Measurements from ENCODE around the gene SOS2.
A peak's percentile ranks its signal among the peaks of the same experiment; 100 is the strongest.
"Not testable (repeated sequence)": the region's sequence is repeated elsewhere in the genome, so short reads cannot be mapped to it uniquely, and the experiment has no call there.

The SOS2 gene

GRCh38 chr14:50171895-50172294 is 59.5 kb downstream of the SOS2 start:
- H4K5ac ChIP-seq (ENCODE audit: low read length): no peak overlapping the region
- no peaks in the 10 kb centered on the region for H3K36me3 ChIP-seq (ENCODE audit: control insufficient read depth, insufficient read depth, low read length)
- H3K4me3 ChIP-seq (ENCODE audit: low read length): no peak overlapping the region
- no peak overlapping the region for H2BK5ac ChIP-seq (ENCODE audit: low read length)
- H3K18ac ChIP-seq (ENCODE audit: low read length): no peak overlapping the region
- H3K27me3 ChIP-seq (ENCODE audit: insufficient read depth, low read length, poor library complexity): no peaks in the 10 kb centered on the region
- no peak overlapping the region for H3K4ac ChIP-seq (ENCODE audit: low read depth, low read length)
- no peak overlapping the region for H3K23ac ChIP-seq (ENCODE audit: low read length)
- no peaks in the 10 kb centered on the region for H3K4me1 ChIP-seq (ENCODE audit: control insufficient read depth, low read depth, low read length)
- no peaks in the 10 kb centered on the region for H3K79me1 ChIP-seq (ENCODE audit: low read length)
- no peak overlapping the region for H3K9ac ChIP-seq (ENCODE audit: low read length)
- no peak for DNase-seq
- H3K79me2 ChIP-seq (ENCODE audit: control insufficient read depth, insufficient read depth, low read length): no peaks in the 10 kb centered on the region
- H2AK5ac ChIP-seq (ENCODE audit: low read length): no peak overlapping the region
- no peak overlapping the region for H3K4me2 ChIP-seq (ENCODE audit: low read length)
- H4K8ac ChIP-seq (ENCODE audit: low read depth, low read length): no peak overlapping the region
- H2BK15ac ChIP-seq (replicated peaks; ENCODE audit: low read depth): no peak overlapping the region
- no peak overlapping the region for H3K27ac ChIP-seq (ENCODE audit: low read depth, low read length)
- H2BK120ac ChIP-seq (ENCODE audit: low read depth, low read length): no peak overlapping the region
- H3K56ac ChIP-seq (ENCODE audit: low read length): no peak overlapping the region

GRCh38 chr14:50167381-50167780 is 64.0 kb downstream of the SOS2 start:
- H2BK5ac ChIP-seq (ENCODE audit: low read length); H3K27me3 ChIP-seq (ENCODE audit: insufficient read depth, low read length, poor library complexity); H3K18ac ChIP-seq (ENCODE audit: low read length); H3K79me1 ChIP-seq (ENCODE audit: low read length); H3K4me1 ChIP-seq (ENCODE audit: control insufficient read depth, low read depth, low read length); H3K36me3 ChIP-seq (ENCODE audit: control insufficient read depth, insufficient read depth, low read length); H3K4ac ChIP-seq (ENCODE audit: low read depth, low read length); H3K9ac ChIP-seq (ENCODE audit: low read length); H4K8ac ChIP-seq (ENCODE audit: low read depth, low read length); H3K23ac ChIP-seq (ENCODE audit: low read length); H3K79me2 ChIP-seq (ENCODE audit: control insufficient read depth, insufficient read depth, low read length); H2BK15ac ChIP-seq (replicated peaks; ENCODE audit: low read depth); H3K27ac ChIP-seq (ENCODE audit: low read depth, low read length); H2BK120ac ChIP-seq (ENCODE audit: low read depth, low read length); H4K5ac ChIP-seq (ENCODE audit: low read length); H2AK5ac ChIP-seq (ENCODE audit: low read length); H3K4me3 ChIP-seq (ENCODE audit: low read length); DNase-seq; H3K56ac ChIP-seq (ENCODE audit: low read length); H3K4me2 ChIP-seq (ENCODE audit: low read length): not testable (repeated sequence)
- no CpG with 5 or more reads among the region's 4 CpGs for WGBS (ENCODE audit: extremely low coverage, insufficient coverage, low lambda C conversion rate)

GRCh38 chr14:50156111-50156510 is 75.3 kb downstream of the SOS2 start:
- Histone ChIP-seq H3K23ac (ENCODE audit: low read length) (no peak overlapping the region), H3K4me2 (ENCODE audit: low read length) (no peak overlapping the region), H3K18ac (ENCODE audit: low read length) (no peak overlapping the region), H2AK5ac (ENCODE audit: low read length) (no peak overlapping the region), H3K56ac (ENCODE audit: low read length) (no peak overlapping the region), H2BK5ac (ENCODE audit: low read length) (no peak overlapping the region), H3K4ac (ENCODE audit: low read depth, low read length) (no peak overlapping the region), H3K27me3 (ENCODE audit: insufficient read depth, low read length, poor library complexity) (no peaks in the 10 kb centered on the region), H3K4me3 (ENCODE audit: low read length) (no peak overlapping the region), H3K27ac (ENCODE audit: low read depth, low read length) (no peak overlapping the region), H3K79me2 (ENCODE audit: control insufficient read depth, insufficient read depth, low read length) (no peaks in the 10 kb centered on the region), H4K8ac (ENCODE audit: low read depth, low read length) (no peak overlapping the region), H3K36me3 (ENCODE audit: control insufficient read depth, insufficient read depth, low read length) (no peaks in the 10 kb centered on the region), H4K5ac (ENCODE audit: low read length) (no peak overlapping the region), H2BK120ac (ENCODE audit: low read depth, low read length) (no peak overlapping the region), H2BK15ac (replicated peaks; ENCODE audit: low read depth) (no peak overlapping the region), H3K79me1 (ENCODE audit: low read length) (no peaks in the 10 kb centered on the region), H3K4me1 (ENCODE audit: control insufficient read depth, low read depth, low read length) (no peaks in the 10 kb centered on the region), H3K9ac (ENCODE audit: low read length) (no peak overlapping the region)
- no peak for DNase-seq
- no CpG with 5 or more reads among the region's 4 CpGs for WGBS (ENCODE audit: extremely low coverage, insufficient coverage, low lambda C conversion rate)

GRCh38 chr14:50148799-50149198 is 82.6 kb downstream of the SOS2 start:
- Histone ChIP-seq H2BK15ac (replicated peaks; ENCODE audit: low read depth) (no peak overlapping the region), H3K79me1 (ENCODE audit: low read length) (no peaks in the 10 kb centered on the region), H3K4me2 (ENCODE audit: low read length) (no peak overlapping the region), H3K9ac (ENCODE audit: low read length) (no peak overlapping the region), H3K79me2 (ENCODE audit: control insufficient read depth, insufficient read depth, low read length) (no peaks in the 10 kb centered on the region), H3K4me3 (ENCODE audit: low read length) (no peak overlapping the region), H2BK120ac (ENCODE audit: low read depth, low read length) (no peak overlapping the region), H3K36me3 (ENCODE audit: control insufficient read depth, insufficient read depth, low read length) (peaks cover 2% of the 10 kb centered on the region), H2BK5ac (ENCODE audit: low read length) (no peak overlapping the region), H3K27ac (ENCODE audit: low read depth, low read length) (no peak overlapping the region), H3K18ac (ENCODE audit: low read length) (no peak overlapping the region), H3K27me3 (ENCODE audit: insufficient read depth, low read length, poor library complexity) (no peaks in the 10 kb centered on the region), H3K4ac (ENCODE audit: low read depth, low read length) (no peak overlapping the region), H4K5ac (ENCODE audit: low read length) (no peak overlapping the region), H3K23ac (ENCODE audit: low read length) (no peak overlapping the region), H2AK5ac (ENCODE audit: low read length) (no peak overlapping the region), H4K8ac (ENCODE audit: low read depth, low read length) (no peak overlapping the region), H3K56ac (ENCODE audit: low read length) (no peak overlapping the region), H3K4me1 (ENCODE audit: control insufficient read depth, low read depth, low read length) (no peaks in the 10 kb centered on the region)
- no peak for DNase-seq
- no CpG with 5 or more reads among the region's 4 CpGs for WGBS (ENCODE audit: extremely low coverage, insufficient coverage, low lambda C conversion rate)

GRCh38 chr14:50139192-50139591 is 92.2 kb downstream of the SOS2 start:
- H2BK15ac ChIP-seq (replicated peaks; ENCODE audit: low read depth): no peak overlapping the region
- H3K79me2 ChIP-seq (ENCODE audit: control insufficient read depth, insufficient read depth, low read length): no peaks in the 10 kb centered on the region
- no peak overlapping the region for H3K9ac ChIP-seq (ENCODE audit: low read length)
- peak; percentile 75 for DNase-seq
- H4K8ac ChIP-seq (ENCODE audit: low read depth, low read length): no peak overlapping the region
- H3K23ac ChIP-seq (ENCODE audit: low read length): no peak overlapping the region
- H3K4me2 ChIP-seq (ENCODE audit: low read length): no peak overlapping the region
- no peak overlapping the region for H2BK5ac ChIP-seq (ENCODE audit: low read length)
- H2AK5ac ChIP-seq (ENCODE audit: low read length): no peak overlapping the region
- no CpG with 5 or more reads among the region's 3 CpGs for WGBS (ENCODE audit: extremely low coverage, insufficient coverage, low lambda C conversion rate)
- no peak overlapping the region for H3K27ac ChIP-seq (ENCODE audit: low read depth, low read length)
- no peak overlapping the region for H4K5ac ChIP-seq (ENCODE audit: low read length)
- no peak overlapping the region for H3K18ac ChIP-seq (ENCODE audit: low read length)
- no peak overlapping the region for H3K4me3 ChIP-seq (ENCODE audit: low read length)
- H3K36me3 ChIP-seq (ENCODE audit: control insufficient read depth, insufficient read depth, low read length): no peaks in the 10 kb centered on the region
- H3K4ac ChIP-seq (ENCODE audit: low read depth, low read length): no peak overlapping the region
- H3K79me1 ChIP-seq (ENCODE audit: low read length): no peaks in the 10 kb centered on the region
- no peak overlapping the region for H2BK120ac ChIP-seq (ENCODE audit: low read depth, low read length)
- no peaks in the 10 kb centered on the region for H3K27me3 ChIP-seq (ENCODE audit: insufficient read depth, low read length, poor library complexity)
- no peaks in the 10 kb centered on the region for H3K4me1 ChIP-seq (ENCODE audit: control insufficient read depth, low read depth, low read length)
- no peak overlapping the region for H3K56ac ChIP-seq (ENCODE audit: low read length)

- H3K27ac ChIP-seq (ENCODE audit: low read depth, low read length): no peak overlapping the region
- H3K27me3 ChIP-seq (ENCODE audit: insufficient read depth, low read length, poor library complexity): no peaks in the 10 kb centered on the region
- no peaks in the 10 kb centered on the region for H3K79me1 ChIP-seq (ENCODE audit: low read length)
- WGBS (ENCODE audit: extremely low coverage, insufficient coverage, low lambda C conversion rate): no CpG with 5 or more reads among the region's 2 CpGs
- H3K4me1 ChIP-seq (ENCODE audit: control insufficient read depth, low read depth, low read length): no peaks in the 10 kb centered on the region
- H4K8ac ChIP-seq (ENCODE audit: low read depth, low read length): no peak overlapping the region
- no peak overlapping the region for H3K4ac ChIP-seq (ENCODE audit: low read depth, low read length)
- no peak overlapping the region for H3K9ac ChIP-seq (ENCODE audit: low read length)
- H2BK120ac ChIP-seq (ENCODE audit: low read depth, low read length): no peak overlapping the region
- H3K36me3 ChIP-seq (ENCODE audit: control insufficient read depth, insufficient read depth, low read length): peaks cover 2% of the 10 kb centered on the region
- no peak overlapping the region for H3K56ac ChIP-seq (ENCODE audit: low read length)
- no peak overlapping the region for H2BK15ac ChIP-seq (replicated peaks; ENCODE audit: low read depth)
- H4K5ac ChIP-seq (ENCODE audit: low read length): no peak overlapping the region
- no peak overlapping the region for H2BK5ac ChIP-seq (ENCODE audit: low read length)
- no peak overlapping the region for H3K23ac ChIP-seq (ENCODE audit: low read length)
- H3K4me3 ChIP-seq (ENCODE audit: low read length): no peak overlapping the region
- DNase-seq: no peak
- H2AK5ac ChIP-seq (ENCODE audit: low read length): no peak overlapping the region
- no peak overlapping the region for H3K4me2 ChIP-seq (ENCODE audit: low read length)
- H3K79me2 ChIP-seq (ENCODE audit: control insufficient read depth, insufficient read depth, low read length): no peaks in the 10 kb centered on the region
- no peak overlapping the region for H3K18ac ChIP-seq (ENCODE audit: low read length)
Observed at GRCh38 chr14:50127802-50128201, 103.6 kb downstream of the SOS2 start.
